Measurements from ENCODE around the gene UROS.
A peak's percentile ranks its signal among the peaks of the same experiment; 100 is the strongest.

DNA sequence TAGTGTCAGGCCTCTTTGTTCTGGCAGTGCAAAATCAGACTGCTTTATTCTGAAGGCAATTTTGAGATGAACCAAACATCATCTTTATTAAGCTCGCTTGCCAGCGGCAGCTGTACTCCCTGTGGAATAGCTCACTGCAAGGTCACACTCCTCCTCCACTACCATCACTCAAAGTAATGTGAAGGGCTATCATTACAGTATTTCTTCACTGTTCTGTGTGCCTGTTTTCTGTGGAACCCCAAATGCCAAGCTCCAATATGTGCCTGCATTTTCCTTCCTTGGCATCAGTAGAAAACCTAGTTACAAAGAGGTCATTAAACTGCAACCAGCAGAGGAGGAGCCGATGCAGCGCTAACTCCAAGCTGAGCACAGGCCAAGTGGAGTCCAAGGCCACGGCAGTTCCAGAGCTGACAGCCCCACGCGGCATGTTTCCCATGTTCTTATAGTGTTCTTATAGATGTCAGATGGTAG lies 21.7 kb upstream of the UROS start:
- TF ChIP-seq FOXA2 (IDR thresholded peaks at IDR 0.05) (no peak), GABPA (IDR thresholded peaks at IDR 0.05 in 1 of 2, conservative IDR thresholded peaks at IDR 0.05 in 1 of 2) (no peak), EGR1 (IDR thresholded peaks at IDR 0.05; ENCODE audit: low read depth in 2 of 2) (no peak), JUND (IDR thresholded peaks at IDR 0.05) (no peak), YY1 (IDR thresholded peaks at IDR 0.05) (no peak), FOXA1 (IDR thresholded peaks at IDR 0.05) (no peak), HNF4A (conservative IDR thresholded peaks at IDR 0.05) (peak; percentile 38 to 60)
- TF ChIP-seq, protein P1, sequence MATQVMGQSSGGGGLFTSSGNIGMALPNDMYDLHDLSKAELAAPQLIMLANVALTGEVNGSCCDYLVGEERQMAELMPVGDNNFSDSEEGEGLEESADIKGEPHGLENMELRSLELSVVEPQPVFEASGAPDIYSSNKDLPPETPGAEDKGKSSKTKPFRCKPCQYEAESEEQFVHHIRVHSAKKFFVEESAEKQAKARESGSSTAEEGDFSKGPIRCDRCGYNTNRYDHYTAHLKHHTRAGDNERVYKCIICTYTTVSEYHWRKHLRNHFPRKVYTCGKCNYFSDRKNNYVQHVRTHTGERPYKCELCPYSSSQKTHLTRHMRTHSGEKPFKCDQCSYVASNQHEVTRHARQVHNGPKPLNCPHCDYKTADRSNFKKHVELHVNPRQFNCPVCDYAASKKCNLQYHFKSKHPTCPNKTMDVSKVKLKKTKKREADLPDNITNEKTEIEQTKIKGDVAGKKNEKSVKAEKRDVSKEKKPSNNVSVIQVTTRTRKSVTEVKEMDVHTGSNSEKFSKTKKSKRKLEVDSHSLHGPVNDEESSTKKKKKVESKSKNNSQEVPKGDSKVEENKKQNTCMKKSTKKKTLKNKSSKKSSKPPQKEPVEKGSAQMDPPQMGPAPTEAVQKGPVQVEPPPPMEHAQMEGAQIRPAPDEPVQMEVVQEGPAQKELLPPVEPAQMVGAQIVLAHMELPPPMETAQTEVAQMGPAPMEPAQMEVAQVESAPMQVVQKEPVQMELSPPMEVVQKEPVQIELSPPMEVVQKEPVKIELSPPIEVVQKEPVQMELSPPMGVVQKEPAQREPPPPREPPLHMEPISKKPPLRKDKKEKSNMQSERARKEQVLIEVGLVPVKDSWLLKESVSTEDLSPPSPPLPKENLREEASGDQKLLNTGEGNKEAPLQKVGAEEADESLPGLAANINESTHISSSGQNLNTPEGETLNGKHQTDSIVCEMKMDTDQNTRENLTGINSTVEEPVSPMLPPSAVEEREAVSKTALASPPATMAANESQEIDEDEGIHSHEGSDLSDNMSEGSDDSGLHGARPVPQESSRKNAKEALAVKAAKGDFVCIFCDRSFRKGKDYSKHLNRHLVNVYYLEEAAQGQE (IDR thresholded peaks at IDR 0.05): no peak
- TF ChIP-seq, protein P2, sequence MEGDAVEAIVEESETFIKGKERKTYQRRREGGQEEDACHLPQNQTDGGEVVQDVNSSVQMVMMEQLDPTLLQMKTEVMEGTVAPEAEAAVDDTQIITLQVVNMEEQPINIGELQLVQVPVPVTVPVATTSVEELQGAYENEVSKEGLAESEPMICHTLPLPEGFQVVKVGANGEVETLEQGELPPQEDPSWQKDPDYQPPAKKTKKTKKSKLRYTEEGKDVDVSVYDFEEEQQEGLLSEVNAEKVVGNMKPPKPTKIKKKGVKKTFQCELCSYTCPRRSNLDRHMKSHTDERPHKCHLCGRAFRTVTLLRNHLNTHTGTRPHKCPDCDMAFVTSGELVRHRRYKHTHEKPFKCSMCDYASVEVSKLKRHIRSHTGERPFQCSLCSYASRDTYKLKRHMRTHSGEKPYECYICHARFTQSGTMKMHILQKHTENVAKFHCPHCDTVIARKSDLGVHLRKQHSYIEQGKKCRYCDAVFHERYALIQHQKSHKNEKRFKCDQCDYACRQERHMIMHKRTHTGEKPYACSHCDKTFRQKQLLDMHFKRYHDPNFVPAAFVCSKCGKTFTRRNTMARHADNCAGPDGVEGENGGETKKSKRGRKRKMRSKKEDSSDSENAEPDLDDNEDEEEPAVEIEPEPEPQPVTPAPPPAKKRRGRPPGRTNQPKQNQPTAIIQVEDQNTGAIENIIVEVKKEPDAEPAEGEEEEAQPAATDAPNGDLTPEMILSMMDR (IDR thresholded peaks at IDR 0.05; ENCODE audit: low read depth, low read length, missing input control): no peak
- TF ChIP-seq, protein P3, sequence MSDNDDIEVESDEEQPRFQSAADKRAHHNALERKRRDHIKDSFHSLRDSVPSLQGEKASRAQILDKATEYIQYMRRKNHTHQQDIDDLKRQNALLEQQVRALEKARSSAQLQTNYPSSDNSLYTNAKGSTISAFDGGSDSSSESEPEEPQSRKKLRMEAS (IDR thresholded peaks at IDR 0.05): no peak
